HepG2 (cell line): Measurements from ENCODE around the gene MIDN. TPM values are rescaled to one million over a fixed set of nuclear protein-coding genes. Genes with fewer than 3 reads are reported as not detected.

Experiments
- ATF7-NPFF ChIP-seq: sonication (generic); formaldehyde crosslinking; IDR thresholded peaks from 2 replicates; pipeline ENCODE4 v1.8.1; 2023; ENCODE audit warnings: mild to moderate bottlenecking, low read depth, missing genetic modification reagents, moderate library complexity
- DMAP1 ChIP-seq: IDR thresholded peaks from 2 replicates; pipeline ENCODE4 v1.6.1; 2016
- EP300 ChIP-seq, 3 experiments: sonication (generic) in 1 of 3; formaldehyde crosslinking in 1 of 3; IDR thresholded peaks; 2 replicates each; pipeline versions ENCODE4 v1.5.1 to v1.6.1; 2011 to 2020; ENCODE audit warnings: low read depth in 2 of 3, low read length in 2 of 3, borderline replicate concordance in 1 of 3, improper control_type of control experiment in 1 of 3, mild to moderate bottlenecking in 1 of 3, missing genetic modification reagents in 1 of 3, moderate library complexity in 1 of 3
- FOXK2 ChIP-seq: fragments of 450-650 bp; IDR thresholded peaks from 2 replicates; pipeline ENCODE4 v1.6.1; 2016
- KLF12 ChIP-seq: sonication (generic); formaldehyde crosslinking; IDR thresholded peaks from 2 replicates; pipeline ENCODE4 v1.4.0; 2020; ENCODE audit warnings: missing genetic modification reagents, borderline replicate concordance
- NRL ChIP-seq: sonication (generic); formaldehyde crosslinking; IDR thresholded peaks from 2 replicates; pipeline ENCODE4 v1.5.0; 2020; ENCODE audit warnings: missing genetic modification reagents, mild to moderate bottlenecking, moderate library complexity, borderline replicate concordance
- PLRG1 ChIP-seq: fragments of 450-650 bp; conservative IDR thresholded peaks from 2 replicates; pipeline ENCODE4 v1.6.1; 2016
- PTBP1 ChIP-seq: fragments of 200-400 bp; formaldehyde crosslinking; IDR thresholded peaks from 2 replicates; pipeline ENCODE4 v1.6.1; 2018; ENCODE audit warnings: low read length, low read depth; ENCODE audit not compliant: poor library complexity, severe bottlenecking
- RNF2 ChIP-seq: fragments of 450-650 bp; conservative IDR thresholded peaks from 2 replicates; pipeline ENCODE4 v1.6.1; 2016; ENCODE audit warnings: low read depth
- TARDBP ChIP-seq: sonication (generic); formaldehyde crosslinking; IDR thresholded peaks from 2 replicates; pipeline ENCODE4 v1.8.0; 2022; ENCODE audit warnings: mild to moderate bottlenecking, missing genetic modification reagents
- ZBTB38 ChIP-seq: sonication (generic); formaldehyde crosslinking; IDR thresholded peaks from 2 replicates; pipeline ENCODE4 v1.5.1; 2020; ENCODE audit warnings: mild to moderate bottlenecking, missing genetic modification reagents
- ZFYVE20 ChIP-seq: sonication (generic); formaldehyde crosslinking; IDR thresholded peaks from 2 replicates; pipeline ENCODE4 v1.8.0; 2023; ENCODE audit warnings: low read depth, mild to moderate bottlenecking, moderate library complexity, missing genetic modification reagents, borderline replicate concordance
- ZNF20 ChIP-seq: sonication (generic); formaldehyde crosslinking; IDR thresholded peaks from 2 replicates; pipeline ENCODE4 v1.4.0; 2020; ENCODE audit warnings: mild to moderate bottlenecking, moderate library complexity, missing genetic modification reagents
- ZNF446 ChIP-seq: sonication (generic); formaldehyde crosslinking; IDR thresholded peaks from 2 replicates; pipeline ENCODE4 v1.5.0; 2020; ENCODE audit warnings: mild to moderate bottlenecking, missing genetic modification reagents
- ZNF672 ChIP-seq: sonication (generic); formaldehyde crosslinking; IDR thresholded peaks from 2 replicates; pipeline ENCODE4 v1.8.1; 2022; ENCODE audit warnings: missing genetic modification reagents
- polyA plus RNA-seq, 8 experiments: library from polyadenylated mRNA; depleted of rRNA in 3 of 8; stranded (reverse) in 7 of 8; unstranded in 1 of 8; fragments of >200 nt; fragmentation: Illumina TruSeq in 4 of 8; extraction: Trizol in 4 of 8; gene quantifications; 2 replicates each; pipeline versions ENCODE4 v1.2.1 to v1.2.3, GENCODE V29; 2011 to 2016; ENCODE audit warnings: low read depth in 4 of 8, missing spikeins in 1 of 8, mixed read lengths in 1 of 8; ENCODE audit not compliant: insufficient read depth in 1 of 8
- total RNA-seq, 5 experiments: library from RNA; depleted of rRNA; stranded (reverse); fragments of >200 nt; fragmentation: Illumina TruSeq; extraction: Trizol; gene quantifications; 2 replicates each; pipeline ENCODE4 v1.2.3, GENCODE V29; 2016; ENCODE audit warnings: low read depth in 1 of 5
- TF ChIP-seq, protein P1 (sequence below): sonication (generic); formaldehyde crosslinking; IDR thresholded peaks from 2 replicates; pipeline ENCODE4 v1.9.0; 2021; ENCODE audit warnings: missing genetic modification reagents, mild to moderate bottlenecking, borderline replicate concordance
- TF ChIP-seq, protein P2 (sequence below): sonication (generic); formaldehyde crosslinking; IDR thresholded peaks from 2 replicates; pipeline ENCODE4 v1.5.0; 2020; ENCODE audit warnings: missing genetic modification reagents
- TF ChIP-seq, protein P3 (sequence below): IDR thresholded peaks from 2 replicates; pipeline ENCODE4 v1.6.1; 2016; ENCODE audit warnings: low read depth, missing genetic modification reagents, missing compliant biosample characterization

The MIDN gene
- total and polyA plus RNA-seq, 2 of the 13 experiments (the other 11 are each of a cell fraction or from before 2014, with no cell fraction given), result 8.4 to 18.0 TPM

DNA sequence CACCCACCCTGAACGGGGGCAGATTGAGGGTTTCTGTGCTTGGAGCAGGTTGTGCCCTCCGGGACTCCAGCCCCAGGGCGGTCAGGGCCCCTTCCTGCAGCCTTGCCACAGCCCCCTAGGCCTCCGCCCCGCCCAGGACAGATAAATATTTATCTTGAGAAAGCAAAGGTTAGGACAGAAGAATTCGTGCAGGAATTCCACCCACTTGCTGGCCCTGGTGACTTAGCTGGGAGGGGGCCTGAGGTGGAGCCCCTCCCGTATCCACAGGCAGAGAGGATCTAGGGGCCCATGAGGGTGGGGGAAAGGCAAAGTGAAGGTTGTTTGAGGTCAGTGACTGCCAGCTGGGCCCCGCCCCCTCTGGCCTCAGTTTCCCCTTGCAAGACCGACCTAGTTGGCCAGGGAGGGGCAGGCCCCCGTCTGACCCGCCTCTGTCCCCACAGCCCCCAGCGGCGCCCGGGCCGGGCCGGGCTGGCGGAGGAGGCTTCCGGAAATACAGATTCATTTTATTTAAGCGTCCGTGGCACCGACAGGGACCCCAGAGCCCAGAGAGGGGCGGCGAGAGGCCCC lies 5.2 kb downstream of the MIDN start (continued):
- TF ChIP-seq DMAP1 (CRISPR knock-in tag), result no peak
- no peak for TF ChIP-seq KLF12 (CRISPR knock-in tag)
- no peak for TF ChIP-seq ZNF20 (CRISPR knock-in tag)
- no peak for TF ChIP-seq PTBP1
- no peak for TF ChIP-seq RNF2
- TF ChIP-seq, protein P1, sequence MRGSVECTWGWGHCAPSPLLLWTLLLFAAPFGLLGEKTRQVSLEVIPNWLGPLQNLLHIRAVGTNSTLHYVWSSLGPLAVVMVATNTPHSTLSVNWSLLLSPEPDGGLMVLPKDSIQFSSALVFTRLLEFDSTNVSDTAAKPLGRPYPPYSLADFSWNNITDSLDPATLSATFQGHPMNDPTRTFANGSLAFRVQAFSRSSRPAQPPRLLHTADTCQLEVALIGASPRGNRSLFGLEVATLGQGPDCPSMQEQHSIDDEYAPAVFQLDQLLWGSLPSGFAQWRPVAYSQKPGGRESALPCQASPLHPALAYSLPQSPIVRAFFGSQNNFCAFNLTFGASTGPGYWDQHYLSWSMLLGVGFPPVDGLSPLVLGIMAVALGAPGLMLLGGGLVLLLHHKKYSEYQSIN (CRISPR knock-in tag), result no peak
- no peak for TF ChIP-seq ZNF672 (CRISPR knock-in tag)
- no peak for TF ChIP-seq ZBTB38 (CRISPR knock-in tag)
- TF ChIP-seq ZFYVE20 (CRISPR knock-in tag), result no peak
- TF ChIP-seq ZNF446 (CRISPR knock-in tag), result no peak
- TF ChIP-seq TARDBP (CRISPR knock-in tag), result no peak
- TF ChIP-seq, protein P2, sequence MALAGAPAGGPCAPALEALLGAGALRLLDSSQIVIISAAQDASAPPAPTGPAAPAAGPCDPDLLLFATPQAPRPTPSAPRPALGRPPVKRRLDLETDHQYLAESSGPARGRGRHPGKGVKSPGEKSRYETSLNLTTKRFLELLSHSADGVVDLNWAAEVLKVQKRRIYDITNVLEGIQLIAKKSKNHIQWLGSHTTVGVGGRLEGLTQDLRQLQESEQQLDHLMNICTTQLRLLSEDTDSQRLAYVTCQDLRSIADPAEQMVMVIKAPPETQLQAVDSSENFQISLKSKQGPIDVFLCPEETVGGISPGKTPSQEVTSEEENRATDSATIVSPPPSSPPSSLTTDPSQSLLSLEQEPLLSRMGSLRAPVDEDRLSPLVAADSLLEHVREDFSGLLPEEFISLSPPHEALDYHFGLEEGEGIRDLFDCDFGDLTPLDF (CRISPR knock-in tag), result no peak
- 0 out of 2 replicates have a peak, but pooled peaks have one; percentile 19 for TF ChIP-seq NRL
- no peak for TF ChIP-seq FOXK2
- TF ChIP-seq, protein P3, sequence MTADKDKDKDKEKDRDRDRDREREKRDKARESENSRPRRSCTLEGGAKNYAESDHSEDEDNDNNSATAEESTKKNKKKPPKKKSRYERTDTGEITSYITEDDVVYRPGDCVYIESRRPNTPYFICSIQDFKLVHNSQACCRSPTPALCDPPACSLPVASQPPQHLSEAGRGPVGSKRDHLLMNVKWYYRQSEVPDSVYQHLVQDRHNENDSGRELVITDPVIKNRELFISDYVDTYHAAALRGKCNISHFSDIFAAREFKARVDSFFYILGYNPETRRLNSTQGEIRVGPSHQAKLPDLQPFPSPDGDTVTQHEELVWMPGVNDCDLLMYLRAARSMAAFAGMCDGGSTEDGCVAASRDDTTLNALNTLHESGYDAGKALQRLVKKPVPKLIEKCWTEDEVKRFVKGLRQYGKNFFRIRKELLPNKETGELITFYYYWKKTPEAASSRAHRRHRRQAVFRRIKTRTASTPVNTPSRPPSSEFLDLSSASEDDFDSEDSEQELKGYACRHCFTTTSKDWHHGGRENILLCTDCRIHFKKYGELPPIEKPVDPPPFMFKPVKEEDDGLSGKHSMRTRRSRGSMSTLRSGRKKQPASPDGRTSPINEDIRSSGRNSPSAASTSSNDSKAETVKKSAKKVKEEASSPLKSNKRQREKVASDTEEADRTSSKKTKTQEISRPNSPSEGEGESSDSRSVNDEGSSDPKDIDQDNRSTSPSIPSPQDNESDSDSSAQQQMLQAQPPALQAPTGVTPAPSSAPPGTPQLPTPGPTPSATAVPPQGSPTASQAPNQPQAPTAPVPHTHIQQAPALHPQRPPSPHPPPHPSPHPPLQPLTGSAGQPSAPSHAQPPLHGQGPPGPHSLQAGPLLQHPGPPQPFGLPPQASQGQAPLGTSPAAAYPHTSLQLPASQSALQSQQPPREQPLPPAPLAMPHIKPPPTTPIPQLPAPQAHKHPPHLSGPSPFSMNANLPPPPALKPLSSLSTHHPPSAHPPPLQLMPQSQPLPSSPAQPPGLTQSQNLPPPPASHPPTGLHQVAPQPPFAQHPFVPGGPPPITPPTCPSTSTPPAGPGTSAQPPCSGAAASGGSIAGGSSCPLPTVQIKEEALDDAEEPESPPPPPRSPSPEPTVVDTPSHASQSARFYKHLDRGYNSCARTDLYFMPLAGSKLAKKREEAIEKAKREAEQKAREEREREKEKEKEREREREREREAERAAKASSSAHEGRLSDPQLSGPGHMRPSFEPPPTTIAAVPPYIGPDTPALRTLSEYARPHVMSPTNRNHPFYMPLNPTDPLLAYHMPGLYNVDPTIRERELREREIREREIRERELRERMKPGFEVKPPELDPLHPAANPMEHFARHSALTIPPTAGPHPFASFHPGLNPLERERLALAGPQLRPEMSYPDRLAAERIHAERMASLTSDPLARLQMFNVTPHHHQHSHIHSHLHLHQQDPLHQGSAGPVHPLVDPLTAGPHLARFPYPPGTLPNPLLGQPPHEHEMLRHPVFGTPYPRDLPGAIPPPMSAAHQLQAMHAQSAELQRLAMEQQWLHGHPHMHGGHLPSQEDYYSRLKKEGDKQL, result no peak
- TF ChIP-seq EP300 (IDR thresholded peaks at IDR 0.05; ENCODE audit: low read depth in 2 of 2, low read length in 2 of 2), result peak in 1 of 2 experiments; percentile 88; a peak in 2 of 4 replicates
- TF ChIP-seq EP300 (CRISPR knock-in tag; IDR thresholded peaks at IDR 0.05; ENCODE audit: borderline replicate concordance), result peak; percentile 80
- TF ChIP-seq PLRG1, result no peak
- no peak for TF ChIP-seq ATF7-NPFF (CRISPR knock-in tag)
